ENCODE measurements around the gene RAB33A.

- TF ChIP-seq CTCF (IDR thresholded peaks at IDR 0.05): no peak
- TF ChIP-seq POLR2A (IDR thresholded peaks at IDR 0.05): no peak
These were observed 40.6 kb downstream of the RAB33A start for GRCh38 chrX:130212371-130212770.
